ENCODE results near the gene FAM20A. TPM values are rescaled to one million over a fixed set of nuclear protein-coding genes. Genes with fewer than 3 reads are reported as not detected.

The FAM20A gene
- total and polyA plus RNA-seq, 4 donors, result 69.7 to 101 (median 79.0) TPM

- Histone ChIP-seq H3K4me1 (ENCODE audit: control insufficient read depth in 5 of 5, insufficient read depth in 5 of 5, low read length in 5 of 5) (peaks cover 0 to 25% (median 3%) of the 10 kb centered on the region in 5 donors), H3K27ac (ENCODE audit: low read depth in 1 of 2, low read length in 1 of 2) (no peak overlapping the region), H3K9me3 (ENCODE audit: control insufficient read depth in 4 of 4, insufficient read depth in 3 of 4, low read length in 3 of 4) (no peaks in the 10 kb centered on the region), H3K9ac (ENCODE audit: insufficient read depth in 1 of 2, low read length in 2 of 2) (no peak overlapping the region), H3K4me3 (no peak overlapping the region), H3K27me3 (ENCODE audit: control insufficient read depth in 3 of 3, insufficient read depth in 3 of 3, low read length in 2 of 3) (no peaks in the 10 kb centered on the region), H3K36me3 (ENCODE audit: control insufficient read depth in 4 of 4, insufficient read depth in 4 of 4, low read length in 4 of 4) (peaks cover 0 to 2% (median 0%) of the 10 kb centered on the region in 4 donors)
- no peak for TF ChIP-seq CTCF (IDR thresholded peaks at IDR 0.05; ENCODE audit: control extremely low read depth, extremely low read depth)
- ATAC-seq (ENCODE audit: insufficient read depth, low FRiP score) (no peak), DNase-seq (no peak)
- WGBS, 2 donors, result 82 to 92% methylated on average over 4 of the region's 4 CpGs
Observed at GRCh38 chr17:68562736-68563135, 38.4 kb downstream of the FAM20A start.

- Histone ChIP-seq H3K9ac (ENCODE audit: insufficient read depth in 1 of 2, low read length in 2 of 2) (no peak overlapping the region), H3K27ac (ENCODE audit: low read depth in 1 of 2, low read length in 1 of 2) (no peak overlapping the region), H3K4me3 (no peak overlapping the region), H3K4me1 (ENCODE audit: control insufficient read depth in 5 of 5, insufficient read depth in 5 of 5, low read length in 5 of 5) (peaks cover 0 to 21% (median 3%) of the 10 kb centered on the region in 5 donors), H3K9me3 (ENCODE audit: control insufficient read depth in 4 of 4, insufficient read depth in 3 of 4, low read length in 3 of 4) (no peaks in the 10 kb centered on the region), H3K27me3 (ENCODE audit: control insufficient read depth in 3 of 3, insufficient read depth in 3 of 3, low read length in 2 of 3) (no peaks in the 10 kb centered on the region), H3K36me3 (ENCODE audit: control insufficient read depth in 4 of 4, insufficient read depth in 4 of 4, low read length in 4 of 4) (peaks cover 0 to 2% (median 0%) of the 10 kb centered on the region in 4 donors)
- DNase-seq (peak; percentile 27 to 94 (median 92)), ATAC-seq (ENCODE audit: insufficient read depth, low FRiP score) (no peak)
- no peak for TF ChIP-seq CTCF (IDR thresholded peaks at IDR 0.05; ENCODE audit: control extremely low read depth, extremely low read depth)
- 53 to 58% methylated on average over 3 of the region's 3 CpGs for WGBS, 2 donors
Observed at GRCh38 chr17:68560966-68561720, 40.0 kb downstream of the FAM20A start.

GRCh38 chr17:68559316-68559715, 41.9 kb downstream of the FAM20A start:
- no peak for ATAC-seq (ENCODE audit: insufficient read depth, low FRiP score)
- 14 to 20% methylated on average over 1 of the region's 1 CpG for WGBS, 2 donors
- Histone ChIP-seq H3K27ac (ENCODE audit: low read depth in 1 of 2, low read length in 1 of 2) (no peak overlapping the region), H3K4me1 (ENCODE audit: control insufficient read depth in 5 of 5, insufficient read depth in 5 of 5, low read length in 5 of 5) (peaks cover 0 to 19% (median 3%) of the 10 kb centered on the region in 5 donors), H3K36me3 (ENCODE audit: control insufficient read depth in 4 of 4, insufficient read depth in 4 of 4, low read length in 4 of 4) (peaks cover 0 to 11% (median 0%) of the 10 kb centered on the region in 4 donors), H3K9ac (ENCODE audit: insufficient read depth in 1 of 2, low read length in 2 of 2) (no peak overlapping the region), H3K27me3 (ENCODE audit: control insufficient read depth in 3 of 3, insufficient read depth in 3 of 3, low read length in 2 of 3) (no peaks in the 10 kb centered on the region), H3K9me3 (ENCODE audit: control insufficient read depth in 4 of 4, insufficient read depth in 3 of 4, low read length in 3 of 4) (no peaks in the 10 kb centered on the region), H3K4me3 (no peak overlapping the region)
- no peak for DNase-seq
- TF ChIP-seq CTCF (IDR thresholded peaks at IDR 0.05; ENCODE audit: control extremely low read depth, extremely low read depth), result no peak
